NCI-H748 (cell line): ENCODE measurements around the gene RPN2.
A peak's percentile ranks its signal among the peaks of the same experiment; 100 is the strongest.

Experiments
- DNase-seq: peaks from one replicate; lab custom pipeline; 2025; ENCODE audit not compliant: unreplicated experiment; lab: John Stamatoyannopoulos, UW

RPN2 gene

GRCh38 chr20:37209193-37209592, 30.1 kb downstream of the RPN2 start:
- no peak for DNase-seq

- no peak for DNase-seq
Measured at GRCh38 chr20:37209661-37210314, 30.7 kb downstream of the RPN2 start.

- no peak for DNase-seq
Measured at GRCh38 chr20:37218441-37218840, 39.3 kb downstream of the RPN2 start.

- DNase-seq: no peak
Measured at GRCh38 chr20:37218976-37219375, 39.8 kb downstream of the RPN2 start.

GRCh38 chr20:37219751-37220668, 40.9 kb downstream of the RPN2 start:
- no peak for DNase-seq

- DNase-seq: no peak
Measured at GRCh38 chr20:37220731-37221130, 41.6 kb downstream of the RPN2 start.

- DNase-seq: no peak
Measured at GRCh38 chr20:37222086-37222485, 43.0 kb downstream of the RPN2 start.

GRCh38 chr20:37223053-37223452, 43.9 kb downstream of the RPN2 start:
- no peak for DNase-seq

- no peak for DNase-seq
Measured at GRCh38 chr20:37225146-37225545, 46.0 kb downstream of the RPN2 start.

- no peak for DNase-seq
Measured at GRCh38 chr20:37226889-37227288, 47.8 kb downstream of the RPN2 start.

- DNase-seq: no peak
Measured at GRCh38 chr20:37228082-37228481, 49.0 kb downstream of the RPN2 start.

- no peak for DNase-seq
Measured at GRCh38 chr20:37228656-37229055, 49.5 kb downstream of the RPN2 start.

- DNase-seq: no peak
Measured at GRCh38 chr20:37229357-37229756, 50.2 kb downstream of the RPN2 start.

- DNase-seq: no peak
Measured at GRCh38 chr20:37230200-37230599, 51.1 kb downstream of the RPN2 start.

GRCh38 chr20:37231947-37232630, 53.0 kb downstream of the RPN2 start:
- peak; percentile 90 for DNase-seq

GRCh38 chr20:37233548-37234253, 54.6 kb downstream of the RPN2 start:
- peak; percentile 97 for DNase-seq

GRCh38 chr20:37234254-37234581, 55.1 kb downstream of the RPN2 start:
- no peak for DNase-seq

GRCh38 chr20:37235065-37235464, 55.9 kb downstream of the RPN2 start:
- peak; percentile 38 for DNase-seq

- no peak for DNase-seq
Measured at GRCh38 chr20:37236462-37236861, 57.3 kb downstream of the RPN2 start.

GRCh38 chr20:37237656-37238055, 58.5 kb downstream of the RPN2 start:
- DNase-seq: no peak

GRCh38 chr20:37238426-37238825, 59.3 kb downstream of the RPN2 start:
- DNase-seq: no peak
